Measurements from ENCODE around the gene EID2B. TPM values are rescaled to one million over a fixed set of nuclear protein-coding genes. Genes with fewer than 3 reads are reported as not detected.

Gene EID2B
- total and polyA plus RNA-seq, 9 of the 15 experiments (the other 6 are each of a cell fraction or from before 2014, with no cell fraction given) = 2.8 to 8.8 (median 4.8) TPM

DNA sequence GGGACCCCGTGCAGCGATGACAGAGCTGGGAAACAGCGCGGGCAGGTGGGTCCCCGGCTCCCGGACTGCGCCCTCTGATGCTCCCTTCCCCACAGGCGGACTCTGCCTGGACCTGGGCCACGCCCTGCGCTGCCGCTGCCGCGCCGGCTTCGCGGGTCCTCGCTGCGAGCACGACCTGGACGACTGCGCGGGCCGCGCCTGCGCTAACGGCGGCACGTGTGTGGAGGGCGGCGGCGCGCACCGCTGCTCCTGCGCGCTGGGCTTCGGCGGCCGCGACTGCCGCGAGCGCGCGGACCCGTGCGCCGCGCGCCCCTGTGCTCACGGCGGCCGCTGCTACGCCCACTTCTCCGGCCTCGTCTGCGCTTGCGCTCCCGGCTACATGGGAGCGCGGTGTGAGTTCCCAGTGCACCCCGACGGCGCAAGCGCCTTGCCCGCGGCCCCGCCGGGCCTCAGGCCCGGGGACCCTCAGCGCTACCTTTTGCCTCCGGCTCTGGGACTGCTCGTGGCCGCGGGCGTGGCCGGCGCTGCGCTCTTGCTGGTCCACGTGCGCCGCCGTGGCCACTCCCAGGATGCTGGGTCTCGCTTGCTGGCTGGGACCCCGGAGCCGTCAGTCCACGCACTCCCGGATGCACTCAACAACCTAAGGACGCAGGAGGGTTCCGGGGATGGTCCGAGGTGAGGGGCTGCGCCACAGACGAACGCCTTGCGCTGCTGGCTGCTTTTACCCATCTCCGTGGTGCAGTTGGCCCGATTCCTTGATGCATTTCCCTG is 25.5 kb downstream of the EID2B start (continued):
- TF ChIP-seq PTTG1 (tag; IDR thresholded peaks at IDR 0.05; ENCODE audit: low read depth) (no peak), PTBP1 (IDR thresholded peaks at IDR 0.05; ENCODE audit: low read depth, low read length) (no peak)

- Histone ChIP-seq H4K20me1 (replicated peaks; ENCODE audit: control insufficient read depth, insufficient read depth, low read length) (no peaks in the 10 kb centered on the region), H3K79me2 (ENCODE audit: control insufficient read depth, insufficient read depth, low read length) (no peaks in the 10 kb centered on the region), H2AFZ (ENCODE audit: low read depth, low read length) (peak overlapping the region; percentile 91), H3K9me3 (replicated peaks; ENCODE audit: control insufficient read depth, insufficient read depth, low read depth, low read length) (no peaks in the 10 kb centered on the region), H3K36me3 (ENCODE audit: control insufficient read depth, insufficient read depth, low read length) (no peaks in the 10 kb centered on the region), H3K9me1 (ENCODE audit: control insufficient read depth, insufficient read depth, low read length) (no peaks in the 10 kb centered on the region), H3K4me2 (ENCODE audit: insufficient read depth, low read length) (peak overlapping the region; percentile 85), H3K4me3 (peak overlapping the region; percentile 52), H3K27ac (ENCODE audit: extremely low read depth, low read depth, low read length) (no peak overlapping the region), H3K9ac (ENCODE audit: insufficient read depth in 1 of 2, low read depth in 2 of 2, low read length in 2 of 2) (peak overlapping the region; percentile 24 to 93; a peak in 3 of 4 replicates), H3K27me3 (ENCODE audit: control insufficient read depth in 2 of 2, insufficient read depth in 2 of 2, low read length in 2 of 2) (no peaks in the 10 kb centered on the region), H3K4me1 (replicated peaks in 1 of 2; ENCODE audit: control insufficient read depth in 2 of 2, insufficient read depth in 2 of 2, low read length in 2 of 2) (peaks cover 12 to 35% of the 10 kb centered on the region in 2 experiments)
- ATAC-seq (no peak), FAIRE-seq (no peak), DNase-seq (ENCODE audit: extremely low read depth in 1 of 4, low spot score in 3 of 4) (no peak)
- in situ Hi-C loops (cut with MboI) (no loop called here), intact Hi-C loops (cut with micrococcal nuclease) (no loop called here)
- BruUV-seq (replicated peaks) = no TSS peak
- WGBS (ENCODE audit: insufficient coverage, low coverage, missing lambda C conversion rate) = 32% methylated on average over 6 of the region's 7 CpGs
- ChIA-PET CTCF (ENCODE audit: low intra/inter-chr PET ratio) (no interaction called here), POLR2A (interaction anchor here (1.0 to 1.9 kb wide), 2 partner anchors 26 kb away, joined by 3 to 4 read pairs; partner anchors contain the start of genes EID2B and TIMM50)
- 0 out of 2 replicates have a peak, but pooled peaks have one; percentile 54 for TF ChIP-seq E2F1 (CRISPR knock-in tag; IDR thresholded peaks at IDR 0.05)
- TF ChIP-seq, protein P1, sequence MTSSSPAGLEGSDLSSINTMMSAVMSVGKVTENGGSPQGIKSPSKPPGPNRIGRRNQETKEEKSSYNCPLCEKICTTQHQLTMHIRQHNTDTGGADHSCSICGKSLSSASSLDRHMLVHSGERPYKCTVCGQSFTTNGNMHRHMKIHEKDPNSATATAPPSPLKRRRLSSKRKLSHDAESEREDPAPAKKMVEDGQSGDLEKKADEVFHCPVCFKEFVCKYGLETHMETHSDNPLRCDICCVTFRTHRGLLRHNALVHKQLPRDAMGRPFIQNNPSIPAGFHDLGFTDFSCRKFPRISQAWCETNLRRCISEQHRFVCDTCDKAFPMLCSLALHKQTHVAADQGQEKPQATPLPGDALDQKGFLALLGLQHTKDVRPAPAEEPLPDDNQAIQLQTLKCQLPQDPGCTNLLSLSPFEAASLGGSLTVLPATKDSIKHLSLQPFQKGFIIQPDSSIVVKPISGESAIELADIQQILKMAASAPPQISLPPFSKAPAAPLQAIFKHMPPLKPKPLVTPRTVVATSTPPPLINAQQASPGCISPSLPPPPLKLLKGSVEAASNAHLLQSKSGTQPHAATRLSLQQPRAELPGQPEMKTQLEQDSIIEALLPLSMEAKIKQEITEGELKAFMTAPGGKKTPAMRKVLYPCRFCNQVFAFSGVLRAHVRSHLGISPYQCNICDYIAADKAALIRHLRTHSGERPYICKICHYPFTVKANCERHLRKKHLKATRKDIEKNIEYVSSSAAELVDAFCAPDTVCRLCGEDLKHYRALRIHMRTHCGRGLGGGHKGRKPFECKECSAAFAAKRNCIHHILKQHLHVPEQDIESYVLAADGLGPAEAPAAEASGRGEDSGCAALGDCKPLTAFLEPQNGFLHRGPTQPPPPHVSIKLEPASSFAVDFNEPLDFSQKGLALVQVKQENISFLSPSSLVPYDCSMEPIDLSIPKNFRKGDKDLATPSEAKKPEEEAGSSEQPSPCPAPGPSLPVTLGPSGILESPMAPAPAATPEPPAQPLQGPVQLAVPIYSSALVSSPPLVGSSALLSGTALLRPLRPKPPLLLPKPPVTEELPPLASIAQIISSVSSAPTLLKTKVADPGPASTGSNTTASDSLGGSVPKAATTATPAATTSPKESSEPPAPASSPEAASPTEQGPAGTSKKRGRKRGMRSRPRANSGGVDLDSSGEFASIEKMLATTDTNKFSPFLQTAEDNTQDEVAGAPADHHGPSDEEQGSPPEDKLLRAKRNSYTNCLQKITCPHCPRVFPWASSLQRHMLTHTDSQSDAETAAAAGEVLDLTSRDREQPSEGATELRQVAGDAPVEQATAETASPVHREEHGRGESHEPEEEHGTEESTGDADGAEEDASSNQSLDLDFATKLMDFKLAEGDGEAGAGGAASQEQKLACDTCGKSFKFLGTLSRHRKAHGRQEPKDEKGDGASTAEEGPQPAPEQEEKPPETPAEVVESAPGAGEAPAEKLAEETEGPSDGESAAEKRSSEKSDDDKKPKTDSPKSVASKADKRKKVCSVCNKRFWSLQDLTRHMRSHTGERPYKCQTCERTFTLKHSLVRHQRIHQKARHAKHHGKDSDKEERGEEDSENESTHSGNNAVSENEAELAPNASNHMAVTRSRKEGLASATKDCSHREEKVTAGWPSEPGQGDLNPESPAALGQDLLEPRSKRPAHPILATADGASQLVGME (CRISPR knock-in tag; IDR thresholded peaks at IDR 0.05) = no peak
- TF ChIP-seq, protein P2, sequence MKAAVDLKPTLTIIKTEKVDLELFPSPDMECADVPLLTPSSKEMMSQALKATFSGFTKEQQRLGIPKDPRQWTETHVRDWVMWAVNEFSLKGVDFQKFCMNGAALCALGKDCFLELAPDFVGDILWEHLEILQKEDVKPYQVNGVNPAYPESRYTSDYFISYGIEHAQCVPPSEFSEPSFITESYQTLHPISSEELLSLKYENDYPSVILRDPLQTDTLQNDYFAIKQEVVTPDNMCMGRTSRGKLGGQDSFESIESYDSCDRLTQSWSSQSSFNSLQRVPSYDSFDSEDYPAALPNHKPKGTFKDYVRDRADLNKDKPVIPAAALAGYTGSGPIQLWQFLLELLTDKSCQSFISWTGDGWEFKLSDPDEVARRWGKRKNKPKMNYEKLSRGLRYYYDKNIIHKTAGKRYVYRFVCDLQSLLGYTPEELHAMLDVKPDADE (conservative IDR thresholded peaks at IDR 0.05; ENCODE audit: control insufficient read depth, low read depth, low read length) = 0 out of 2 replicates have a peak, but pooled peaks have one; percentile 9
- TF ChIP-seq, protein P3, sequence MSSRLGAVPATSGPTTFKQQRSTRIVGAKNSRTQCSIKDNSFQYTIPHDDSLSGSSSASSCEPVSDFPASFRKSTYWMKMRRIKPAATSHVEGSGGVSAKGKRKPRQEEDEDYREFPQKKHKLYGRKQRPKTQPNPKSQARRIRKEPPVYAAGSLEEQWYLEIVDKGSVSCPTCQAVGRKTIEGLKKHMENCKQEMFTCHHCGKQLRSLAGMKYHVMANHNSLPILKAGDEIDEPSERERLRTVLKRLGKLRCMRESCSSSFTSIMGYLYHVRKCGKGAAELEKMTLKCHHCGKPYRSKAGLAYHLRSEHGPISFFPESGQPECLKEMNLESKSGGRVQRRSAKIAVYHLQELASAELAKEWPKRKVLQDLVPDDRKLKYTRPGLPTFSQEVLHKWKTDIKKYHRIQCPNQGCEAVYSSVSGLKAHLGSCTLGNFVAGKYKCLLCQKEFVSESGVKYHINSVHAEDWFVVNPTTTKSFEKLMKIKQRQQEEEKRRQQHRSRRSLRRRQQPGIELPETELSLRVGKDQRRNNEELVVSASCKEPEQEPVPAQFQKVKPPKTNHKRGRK (tag; IDR thresholded peaks at IDR 0.05) = peak; percentile 71
Measured at GRCh38 chr19:39506598-39506943, 26.1 kb downstream of the EID2B start.
